Progenitor cell of endocrine pancreas (in vitro differentiated cells): ENCODE data around the gene ADK. TPM values are rescaled to one million over a fixed set of nuclear protein-coding genes. Genes with fewer than 3 reads are reported as not detected.

ENCODE experiments used
- DNase-seq: peaks from one replicate; pipeline ENCODE4 v3.0.0; 2021; ENCODE audit warnings: low spot score; ENCODE audit not compliant: unreplicated experiment
- H3K27ac Mint-ChIP-seq: 2 replicates; pipeline ENCODE4 v1.8.0; 2021; ENCODE audit warnings: mild to moderate bottlenecking, moderate library complexity, mixed read lengths
- H3K27me3 Mint-ChIP-seq: 2 replicates; pipeline ENCODE4 v1.8.0; 2021; ENCODE audit warnings: mixed read lengths
- H3K36me3 Mint-ChIP-seq: 2 replicates; pipeline ENCODE4 v1.8.0; 2022; ENCODE audit warnings: mixed read lengths; ENCODE audit not compliant: insufficient read depth
- H3K4me1 Mint-ChIP-seq: 2 replicates; pipeline ENCODE4 v1.8.0; 2021; ENCODE audit warnings: low read depth, mixed read lengths
- H3K4me3 Mint-ChIP-seq: 2 replicates; pipeline ENCODE4 v1.8.0; 2021; ENCODE audit warnings: low read depth, mild to moderate bottlenecking, moderate library complexity, mixed read lengths
- H3K9me3 Mint-ChIP-seq: 2 replicates; pipeline ENCODE4 v1.8.0; 2021; ENCODE audit warnings: low read depth, mixed read lengths
- total RNA-seq: library from RNA; stranded (reverse); gene quantifications from 2 replicates; pipeline ENCODE4 v1.2.1, GENCODE V29; 2021
- TF ChIP-seq, protein P1 (sequence below): fragments of 200-600 bp; sonication (generic); IDR thresholded peaks from one replicate; pipeline ENCODE4 v1.5.0; 2021; ENCODE audit warnings: antibody characterized with exemption, mild to moderate bottlenecking; ENCODE audit not compliant: unreplicated experiment

Gene ADK
- total RNA-seq, 1 donor from 2014 or later, result 20.7 TPM

DNA sequence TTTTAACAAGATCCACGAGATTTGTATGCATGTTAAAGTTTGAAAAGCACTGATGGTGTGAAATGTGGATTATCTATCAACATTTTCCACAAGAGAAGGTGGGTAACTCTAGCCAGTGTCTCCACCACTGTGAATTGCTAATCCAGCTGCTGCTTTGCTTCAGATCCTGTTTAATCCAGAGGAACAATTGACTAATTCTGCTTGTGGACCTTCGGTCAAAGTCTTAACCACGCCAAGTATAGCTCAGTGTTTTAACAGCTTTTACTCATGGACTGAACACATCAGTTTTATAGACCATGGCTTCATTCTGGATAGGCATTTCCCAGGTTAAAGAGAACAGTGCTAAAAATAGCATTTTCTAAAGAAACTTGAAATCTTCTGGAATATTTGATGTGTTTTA lies 23.5 kb downstream of the ADK start:
- Mint-ChIP-seq H3K4me3 (no peak overlapping the region), H3K27ac (no peak overlapping the region)

DNA sequence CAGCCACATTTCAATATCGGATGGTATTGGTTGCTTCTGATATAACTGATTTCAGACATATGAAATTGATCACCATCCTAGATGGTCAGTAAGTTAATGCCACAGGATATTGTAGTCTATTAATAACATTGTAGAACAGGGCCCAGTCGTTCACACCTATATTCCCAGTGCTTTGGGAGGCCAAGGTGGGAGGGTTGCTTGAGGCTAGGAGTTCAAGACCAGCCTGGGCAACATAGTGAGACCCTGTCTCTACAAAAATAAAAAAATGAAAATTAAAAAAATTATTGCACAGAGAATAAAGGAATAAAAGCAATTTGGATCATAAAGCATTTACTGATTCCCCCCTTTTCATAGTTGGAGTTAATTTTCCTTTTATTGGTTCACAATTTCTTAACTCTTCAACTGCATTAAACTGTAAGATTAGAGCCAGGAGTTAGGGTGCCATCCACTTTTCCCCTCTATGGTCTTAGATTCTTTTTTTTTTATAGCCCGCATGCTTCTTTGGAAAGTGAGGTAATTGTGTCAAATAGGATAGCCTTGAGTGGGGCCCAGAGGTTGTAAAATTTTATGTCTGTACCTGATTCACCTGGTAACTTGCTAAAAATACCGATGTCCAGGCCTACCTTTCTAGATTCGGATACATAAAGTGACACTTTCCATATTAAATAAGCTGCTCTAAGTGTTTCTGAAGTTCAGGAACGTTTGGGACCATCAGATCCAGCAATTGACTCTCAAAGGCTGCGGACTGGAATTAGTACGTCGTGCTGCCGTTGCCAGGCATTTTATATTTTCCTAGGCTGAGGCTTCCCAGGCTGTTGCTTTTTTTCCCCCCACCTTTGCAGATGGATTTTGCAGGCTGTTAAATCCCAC lies 24.7 kb downstream of the ADK start:
- DNase-seq, result no peak
- no peaks in the 10 kb centered on the region for H3K9me3 Mint-ChIP-seq
- H3K27ac Mint-ChIP-seq, result peak overlapping the region; percentile 98
- H3K36me3 Mint-ChIP-seq, result no peaks in the 10 kb centered on the region
- H3K4me3 Mint-ChIP-seq, result peak overlapping the region; percentile 89
- TF ChIP-seq, protein P1, sequence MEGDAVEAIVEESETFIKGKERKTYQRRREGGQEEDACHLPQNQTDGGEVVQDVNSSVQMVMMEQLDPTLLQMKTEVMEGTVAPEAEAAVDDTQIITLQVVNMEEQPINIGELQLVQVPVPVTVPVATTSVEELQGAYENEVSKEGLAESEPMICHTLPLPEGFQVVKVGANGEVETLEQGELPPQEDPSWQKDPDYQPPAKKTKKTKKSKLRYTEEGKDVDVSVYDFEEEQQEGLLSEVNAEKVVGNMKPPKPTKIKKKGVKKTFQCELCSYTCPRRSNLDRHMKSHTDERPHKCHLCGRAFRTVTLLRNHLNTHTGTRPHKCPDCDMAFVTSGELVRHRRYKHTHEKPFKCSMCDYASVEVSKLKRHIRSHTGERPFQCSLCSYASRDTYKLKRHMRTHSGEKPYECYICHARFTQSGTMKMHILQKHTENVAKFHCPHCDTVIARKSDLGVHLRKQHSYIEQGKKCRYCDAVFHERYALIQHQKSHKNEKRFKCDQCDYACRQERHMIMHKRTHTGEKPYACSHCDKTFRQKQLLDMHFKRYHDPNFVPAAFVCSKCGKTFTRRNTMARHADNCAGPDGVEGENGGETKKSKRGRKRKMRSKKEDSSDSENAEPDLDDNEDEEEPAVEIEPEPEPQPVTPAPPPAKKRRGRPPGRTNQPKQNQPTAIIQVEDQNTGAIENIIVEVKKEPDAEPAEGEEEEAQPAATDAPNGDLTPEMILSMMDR, result no peak
- H3K27me3 Mint-ChIP-seq, result no peaks in the 10 kb centered on the region
- H3K4me1 Mint-ChIP-seq, result peaks cover 15% of the 10 kb centered on the region

More for the DNA sequence above, 23.5 kb downstream of the ADK start:
- TF ChIP-seq, protein P1, result no peak
- peaks cover 15% of the 10 kb centered on the region for H3K4me1 Mint-ChIP-seq
- DNase-seq, result no peak
- no peaks in the 10 kb centered on the region for H3K27me3 Mint-ChIP-seq
- H3K36me3 Mint-ChIP-seq, result no peaks in the 10 kb centered on the region
- no peaks in the 10 kb centered on the region for H3K9me3 Mint-ChIP-seq

DNA sequence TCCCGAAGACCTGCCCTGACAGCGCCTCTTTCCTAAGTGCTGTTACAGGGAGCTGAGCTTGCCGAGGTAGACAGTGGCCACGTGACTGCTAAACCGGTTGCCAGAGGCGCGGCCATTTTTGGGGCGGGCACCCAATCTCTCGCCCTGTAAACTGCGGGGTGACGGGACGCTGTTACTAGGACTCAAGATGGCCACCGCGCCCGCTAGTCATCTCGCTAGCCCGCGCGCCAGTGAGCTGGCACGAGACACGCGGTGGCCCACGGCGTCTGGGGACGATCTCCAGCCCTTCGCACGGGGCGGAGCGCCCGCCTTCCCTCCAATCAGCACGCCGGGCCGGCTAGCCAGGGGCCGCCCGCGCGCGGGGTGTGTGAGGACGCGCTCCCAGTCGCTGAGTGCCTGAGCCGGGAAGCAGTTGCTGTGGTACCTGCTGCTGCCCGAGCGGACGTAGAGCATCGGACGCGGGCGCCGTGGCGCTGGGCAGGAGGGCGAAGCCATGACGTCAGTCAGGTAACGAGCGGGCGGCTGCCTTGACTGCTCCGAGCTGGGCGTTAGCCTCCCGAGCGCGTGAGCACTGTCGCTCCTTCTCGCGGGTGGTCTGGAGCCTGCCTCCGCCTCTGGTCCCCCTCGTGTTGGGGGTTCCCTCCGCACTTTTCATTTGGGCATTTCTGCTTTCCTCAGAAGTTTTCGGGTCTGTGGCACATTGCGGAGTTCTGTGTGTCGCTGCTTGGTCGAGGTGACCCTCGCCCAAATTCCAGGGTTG lies 25.5 kb downstream of the ADK start:
- Mint-ChIP-seq H3K9me3 (no peaks in the 10 kb centered on the region), H3K36me3 (no peaks in the 10 kb centered on the region), H3K27me3 (no peaks in the 10 kb centered on the region), H3K4me1 (peaks cover 12% of the 10 kb centered on the region), H3K27ac (peak overlapping the region; percentile 98), H3K4me3 (peak overlapping the region; percentile 89)
- TF ChIP-seq, protein P1, result no peak
- peak; percentile 78 for DNase-seq

DNA sequence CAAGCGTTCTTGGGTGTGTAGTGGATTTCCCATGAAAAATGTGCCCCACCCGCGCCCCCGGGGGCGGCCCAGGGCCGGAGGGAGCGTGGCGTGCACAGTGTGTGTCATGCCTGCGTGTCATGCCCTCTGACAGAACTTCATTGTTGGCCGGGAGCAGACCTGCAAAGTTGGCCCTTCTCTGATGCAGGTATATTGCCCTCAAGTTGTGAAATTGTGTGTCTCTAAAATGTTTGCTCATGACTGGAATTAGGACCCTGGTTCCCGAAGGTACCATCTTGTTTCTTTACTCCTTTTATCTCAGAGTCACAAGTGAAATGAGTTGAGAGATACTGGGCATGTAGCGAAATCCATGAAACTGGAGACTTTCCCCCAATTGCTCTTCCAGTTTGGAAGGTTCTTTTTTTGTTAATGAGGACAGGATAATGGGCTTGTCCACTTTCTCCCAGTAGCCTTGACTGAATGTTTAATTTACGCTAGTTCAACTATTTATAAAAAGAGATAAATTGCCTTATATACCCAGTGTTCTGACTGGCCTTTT lies 26.2 kb downstream of the ADK start:
- Mint-ChIP-seq H3K9me3 (no peaks in the 10 kb centered on the region), H3K4me1 (peaks cover 10% of the 10 kb centered on the region), H3K27me3 (no peaks in the 10 kb centered on the region), H3K4me3 (peak overlapping the region; percentile 89), H3K27ac (peak overlapping the region; percentile 98), H3K36me3 (no peaks in the 10 kb centered on the region)
- DNase-seq, result no peak
- TF ChIP-seq, protein P1, result no peak
